OCI-LY1 (cell line): ENCODE results near the gene TRABD2B.

ENCODE experiments used
- H2AFZ ChIP-seq: fragments of 200-600 bp; sonication (generic), shearing (Covaris generic); 2 replicates; pipeline ENCODE4 v1.6.0; 2014; ENCODE audit warnings: antibody characterized with exemption, mild to moderate bottlenecking, low read length
- H3F3A ChIP-seq: fragments of 200-600 bp; sonication (generic), shearing (Covaris generic); 2 replicates; pipeline ENCODE4 v1.6.0; 2014; ENCODE audit warnings: mild to moderate bottlenecking, antibody characterized with exemption, low read length, moderate library complexity; ENCODE audit not compliant: insufficient read depth
- H3K27ac ChIP-seq: fragments of 200-600 bp; sonication (generic); 2 replicates; pipeline ENCODE4 v1.5.1; 2014; ENCODE audit warnings: low read length, mixed run types, mild to moderate bottlenecking, low read depth; ENCODE audit not compliant: poor library complexity, severe bottlenecking
- H3K27me3 ChIP-seq: fragments of 200-600 bp; sonication (generic); 2 replicates; pipeline ENCODE4 v1.6.0; 2014; ENCODE audit warnings: antibody characterized with exemption, mild to moderate bottlenecking, low read length, moderate library complexity; ENCODE audit not compliant: insufficient read depth
- H3K36me3 ChIP-seq: fragments of 200-600 bp; sonication (generic); 2 replicates; pipeline ENCODE4 v1.6.1; 2014; ENCODE audit warnings: mild to moderate bottlenecking, antibody characterized with exemption, low read length, moderate library complexity, mixed read lengths; ENCODE audit not compliant: insufficient read depth
- H3K4me1 ChIP-seq: fragments of 200-600 bp; sonication (generic); 2 replicates; pipeline ENCODE4 v1.5.1; 2014; ENCODE audit warnings: mild to moderate bottlenecking, low read length, moderate library complexity; ENCODE audit not compliant: insufficient read depth, severe bottlenecking
- H3K4me2 ChIP-seq: fragments of 200-600 bp; sonication (generic), shearing (Covaris generic); 2 replicates; pipeline ENCODE4 v1.6.1; 2014; ENCODE audit warnings: low read length
- H3K4me3 ChIP-seq: fragments of 200-600 bp; sonication (generic); 2 replicates; pipeline ENCODE4 v1.5.1; 2014; ENCODE audit warnings: low read length, low read depth, mild to moderate bottlenecking, mixed read lengths; ENCODE audit not compliant: poor library complexity, severe bottlenecking
- H3K79me2 ChIP-seq: fragments of 200-600 bp; shearing (Covaris generic); 2 replicates; pipeline ENCODE4 v1.6.1; 2016; ENCODE audit warnings: mixed run types, low read length, mixed read lengths; ENCODE audit not compliant: insufficient read depth
- H3K9ac ChIP-seq: fragments of 200-600 bp; sonication (generic), shearing (Covaris generic); 2 replicates; pipeline ENCODE4 v1.6.1; 2014; ENCODE audit warnings: mild to moderate bottlenecking, low read length, mixed read lengths
- H3K9me2 ChIP-seq: fragments of 200-600 bp; sonication (generic), shearing (Covaris generic); 2 replicates; pipeline ENCODE4 v1.6.1; 2014; ENCODE audit warnings: low read depth, mild to moderate bottlenecking, low read length, mixed read lengths
- H3K9me3 ChIP-seq: fragments of 200-600 bp; shearing (Covaris generic); 2 replicates; pipeline ENCODE4 v1.6.1; 2014; ENCODE audit warnings: low read length, mixed read lengths
- H4K20me1 ChIP-seq: fragments of 200-600 bp; sonication (generic), shearing (Covaris generic); 2 replicates; pipeline ENCODE4 v1.6.0; 2016; ENCODE audit warnings: mild to moderate bottlenecking, low read length; ENCODE audit not compliant: insufficient read depth
- CTCF ChIP-seq: fragments of 200-600 bp; sonication (generic), shearing (Covaris generic); IDR thresholded peaks from 2 replicates; pipeline ENCODE4 v1.5.1; 2017; ENCODE audit warnings: mild to moderate bottlenecking, antibody characterized with exemption, low read length, moderate library complexity, mixed read lengths
- EZH2 ChIP-seq: fragments of 200-600 bp; sonication (generic), shearing (Covaris generic); IDR thresholded peaks from 2 replicates; pipeline ENCODE4 v1.8.0; 2017; ENCODE audit warnings: borderline replicate concordance, mixed run types, mild to moderate bottlenecking, antibody characterized with exemption, low read length, moderate library complexity, mixed read lengths

Gene TRABD2B

DNA sequence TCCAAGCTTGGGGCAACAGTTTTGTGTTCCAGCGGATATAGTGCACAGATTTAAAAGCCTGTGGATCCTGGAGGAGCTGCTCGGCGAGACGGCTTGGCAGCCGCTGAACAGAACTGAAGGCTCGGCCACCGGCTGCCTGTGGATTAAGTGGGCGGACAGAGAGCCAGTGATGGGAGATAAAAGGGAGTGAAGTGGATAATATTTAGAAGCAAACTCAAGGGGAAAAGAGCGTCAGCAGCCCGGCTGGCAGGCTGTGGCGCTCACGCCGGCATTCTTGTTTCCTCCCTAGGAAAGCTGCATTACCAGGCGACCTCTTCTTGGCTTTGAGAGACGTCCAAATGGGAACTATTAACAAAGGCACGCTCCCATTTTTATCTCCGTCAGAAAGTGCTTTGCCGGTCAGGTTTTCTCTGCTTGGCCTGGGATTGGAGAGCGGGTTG is 10.4 kb downstream of the TRABD2B start:
- H3K9ac ChIP-seq = no peak overlapping the region
- no peak overlapping the region for H3K4me2 ChIP-seq
- no peaks in the 10 kb centered on the region for H3K4me1 ChIP-seq
- TF ChIP-seq EZH2 (no peak), CTCF (no peak)
- H3K79me2 ChIP-seq = no peaks in the 10 kb centered on the region
- no peaks in the 10 kb centered on the region for H3F3A ChIP-seq
- H3K27me3 ChIP-seq = 0 out of 2 replicates have a peak, but pooled peaks cover 7% of the 10 kb centered on the region
- no peaks in the 10 kb centered on the region for H4K20me1 ChIP-seq
- no peak overlapping the region for H3K27ac ChIP-seq
- H2AFZ ChIP-seq = no peak overlapping the region
- no peaks in the 10 kb centered on the region for H3K36me3 ChIP-seq
- no peaks in the 10 kb centered on the region for H3K9me3 ChIP-seq
- H3K9me2 ChIP-seq = no peaks in the 10 kb centered on the region
- H3K4me3 ChIP-seq = no peak overlapping the region

GRCh38 chr1:47985018-47985417 is 12.2 kb downstream of the TRABD2B start:
- H4K20me1 ChIP-seq = no peaks in the 10 kb centered on the region
- H3K79me2 ChIP-seq = no peaks in the 10 kb centered on the region
- no peak overlapping the region for H3K27ac ChIP-seq
- H3K9ac ChIP-seq = no peak overlapping the region
- H3K4me1 ChIP-seq = no peaks in the 10 kb centered on the region
- no peak overlapping the region for H3K4me2 ChIP-seq
- no peaks in the 10 kb centered on the region for H3K9me2 ChIP-seq
- H2AFZ ChIP-seq = no peak overlapping the region
- H3K36me3 ChIP-seq = no peaks in the 10 kb centered on the region
- TF ChIP-seq CTCF = no peak
- TF ChIP-seq EZH2 = no peak
- H3K9me3 ChIP-seq = no peaks in the 10 kb centered on the region
- H3K27me3 ChIP-seq = 0 out of 2 replicates have a peak, but pooled peaks cover 4% of the 10 kb centered on the region
- H3K4me3 ChIP-seq = no peak overlapping the region
- no peaks in the 10 kb centered on the region for H3F3A ChIP-seq

GRCh38 chr1:47984175-47984789 is 12.9 kb downstream of the TRABD2B start:
- no peaks in the 10 kb centered on the region for H3K27me3 ChIP-seq
- no peaks in the 10 kb centered on the region for H3K9me3 ChIP-seq
- no peaks in the 10 kb centered on the region for H3K36me3 ChIP-seq
- H2AFZ ChIP-seq = no peak overlapping the region
- no peak overlapping the region for H3K27ac ChIP-seq
- H3K4me3 ChIP-seq = no peak overlapping the region
- no peaks in the 10 kb centered on the region for H3F3A ChIP-seq
- no peaks in the 10 kb centered on the region for H4K20me1 ChIP-seq
- TF ChIP-seq CTCF = no peak
- no peak for TF ChIP-seq EZH2
- H3K79me2 ChIP-seq = no peaks in the 10 kb centered on the region
- H3K9me2 ChIP-seq = no peaks in the 10 kb centered on the region
- no peaks in the 10 kb centered on the region for H3K4me1 ChIP-seq
- H3K9ac ChIP-seq = no peak overlapping the region
- H3K4me2 ChIP-seq = no peak overlapping the region
